ENCODE measurements around the gene PLXNA2.

The PLXNA2 gene

DNA sequence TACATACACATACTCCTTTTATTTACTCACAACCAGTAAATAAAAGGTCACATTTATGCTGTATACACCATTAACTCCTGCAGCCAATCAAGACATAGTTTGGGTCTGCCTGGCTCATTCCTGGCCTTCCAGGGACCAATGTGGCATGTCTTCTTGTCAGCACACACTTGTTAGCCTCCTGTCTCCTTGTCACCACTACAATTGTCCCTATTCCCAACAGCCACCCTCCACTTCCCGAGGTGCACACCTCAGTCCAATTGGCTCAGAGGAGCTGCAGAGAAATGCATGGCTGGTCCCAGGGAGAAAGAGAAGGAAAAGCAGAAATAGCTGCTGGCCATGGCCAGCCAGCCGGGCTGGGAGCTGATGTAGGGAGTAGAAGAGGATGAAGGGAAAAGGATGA is 116.9 kb downstream of the PLXNA2 start:
- DNase-seq (ENCODE audit: insufficient read length, low spot score) (no peak), FAIRE-seq (no peak)
- TF ChIP-seq POLR2A (IDR thresholded peaks at IDR 0.05; ENCODE audit: low read depth, low read length) (no peak), TAF1 (IDR thresholded peaks at IDR 0.05; ENCODE audit: low read depth, low read length) (no peak), POU2F2 (IDR thresholded peaks at IDR 0.05; ENCODE audit: low read depth, low read length) (no peak), PAX5 (IDR thresholded peaks at IDR 0.05; ENCODE audit: insufficient read depth, low read length, severe bottlenecking) (no peak), SPI1 (IDR thresholded peaks at IDR 0.05; ENCODE audit: low read depth, low read length) (no peak), POLR2AphosphoS5 (IDR thresholded peaks at IDR 0.05; ENCODE audit: low read depth, low read length) (no peak)

- TF ChIP-seq POLR2AphosphoS5 (IDR thresholded peaks at IDR 0.05; ENCODE audit: low read depth, low read length) (no peak), SPI1 (IDR thresholded peaks at IDR 0.05; ENCODE audit: low read depth, low read length) (no peak), POU2F2 (IDR thresholded peaks at IDR 0.05; ENCODE audit: low read depth, low read length) (no peak), POLR2A (IDR thresholded peaks at IDR 0.05; ENCODE audit: low read depth, low read length) (no peak), TAF1 (IDR thresholded peaks at IDR 0.05; ENCODE audit: low read depth, low read length) (no peak), PAX5 (IDR thresholded peaks at IDR 0.05; ENCODE audit: insufficient read depth, low read length, severe bottlenecking) (no peak)
- FAIRE-seq (no peak), DNase-seq (ENCODE audit: insufficient read length, low spot score) (no peak)
Measured at GRCh38 chr1:208126108-208126507, 118.1 kb downstream of the PLXNA2 start.

GRCh38 chr1:208122612-208123358 is 121.4 kb downstream of the PLXNA2 start:
- DNase-seq (ENCODE audit: insufficient read length, low spot score) (no peak), FAIRE-seq (no peak)
- no peak for TF ChIP-seq TAF1 (IDR thresholded peaks at IDR 0.05; ENCODE audit: low read depth, low read length)
- TF ChIP-seq SPI1 (IDR thresholded peaks at IDR 0.05; ENCODE audit: low read depth, low read length): peak; percentile 30; the same call in 1 of the 2 replicates

DNA sequence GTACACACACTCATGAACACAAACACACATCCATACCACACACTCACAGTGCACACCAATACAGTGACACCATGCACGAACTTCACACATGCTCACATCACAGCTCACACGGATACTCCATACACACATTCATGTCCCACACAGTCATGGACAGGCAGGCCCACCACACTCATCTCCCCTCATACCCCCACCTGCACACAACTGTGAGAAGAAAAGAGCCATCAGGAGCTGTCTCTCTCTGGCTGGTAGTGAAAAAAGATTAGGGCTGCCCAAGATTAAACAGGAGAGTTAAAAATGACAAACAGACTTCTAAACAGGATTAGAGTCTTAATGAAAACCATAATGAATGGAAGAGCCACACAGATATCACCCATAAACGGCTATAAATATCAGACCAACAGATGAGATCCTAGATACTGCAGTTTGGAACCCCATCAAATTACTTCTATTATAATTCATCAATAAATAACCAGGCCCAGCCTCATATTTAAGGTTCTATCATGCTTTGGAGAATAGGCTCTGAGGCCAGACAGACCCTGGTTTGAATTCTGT is 122.3 kb downstream of the PLXNA2 start:
- TF ChIP-seq POLR2AphosphoS5 (IDR thresholded peaks at IDR 0.05; ENCODE audit: low read depth, low read length) (no peak), POLR2A (IDR thresholded peaks at IDR 0.05; ENCODE audit: low read depth, low read length) (no peak), PAX5 (IDR thresholded peaks at IDR 0.05; ENCODE audit: insufficient read depth, low read length, severe bottlenecking) (no peak), POU2F2 (IDR thresholded peaks at IDR 0.05; ENCODE audit: low read depth, low read length) (no peak), SPI1 (IDR thresholded peaks at IDR 0.05; ENCODE audit: low read depth, low read length) (no peak), TAF1 (IDR thresholded peaks at IDR 0.05; ENCODE audit: low read depth, low read length) (no peak)
- no peak for DNase-seq (ENCODE audit: insufficient read length, low spot score)
- FAIRE-seq: no peak

GRCh38 chr1:208120431-208120790 is 123.8 kb downstream of the PLXNA2 start:
- FAIRE-seq: no peak
- TF ChIP-seq SPI1 (IDR thresholded peaks at IDR 0.05; ENCODE audit: low read depth, low read length) (no peak), POU2F2 (IDR thresholded peaks at IDR 0.05; ENCODE audit: low read depth, low read length) (no peak), POLR2AphosphoS5 (IDR thresholded peaks at IDR 0.05; ENCODE audit: low read depth, low read length) (no peak), PAX5 (IDR thresholded peaks at IDR 0.05; ENCODE audit: insufficient read depth, low read length, severe bottlenecking) (no peak), POLR2A (IDR thresholded peaks at IDR 0.05; ENCODE audit: low read depth, low read length) (no peak), TAF1 (IDR thresholded peaks at IDR 0.05; ENCODE audit: low read depth, low read length) (no peak)
- DNase-seq (ENCODE audit: insufficient read length, low spot score): no peak

DNA sequence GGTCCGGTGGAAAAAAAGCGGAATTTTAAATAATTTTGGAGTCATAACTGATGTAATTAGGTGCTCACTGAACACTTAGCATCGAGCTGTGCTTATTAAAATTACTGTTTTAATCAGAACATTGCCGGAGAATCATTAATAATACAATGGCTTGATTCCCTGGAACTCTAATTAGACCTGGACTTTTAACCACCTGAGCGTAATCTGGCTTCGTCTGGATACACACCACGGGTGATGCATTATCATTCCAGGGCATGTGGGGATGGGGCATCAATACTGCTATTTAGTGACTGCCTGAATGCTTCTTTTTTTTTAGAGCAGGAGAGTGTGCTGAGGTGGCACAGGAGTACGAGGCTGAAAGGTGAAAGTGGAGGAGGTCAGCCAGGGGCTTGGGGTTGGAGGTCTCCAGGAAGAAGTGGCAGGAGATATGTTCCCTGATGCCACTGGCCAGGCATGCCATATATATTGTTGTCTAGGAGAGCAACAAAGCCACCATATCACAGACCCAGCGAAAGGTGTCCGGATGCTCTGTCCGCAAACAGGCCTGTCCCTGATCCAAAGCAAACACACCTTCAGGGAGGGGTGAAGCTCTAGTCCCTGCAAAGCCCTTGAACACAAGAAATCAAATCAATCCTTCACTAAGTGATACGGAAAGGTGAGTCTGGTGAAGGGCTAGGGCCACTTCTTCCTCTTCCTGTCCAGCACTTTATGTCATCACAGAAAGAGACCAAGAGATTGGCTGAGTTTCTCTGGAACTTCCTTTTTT is 125.2 kb downstream of the PLXNA2 start:
- TF ChIP-seq POLR2A (IDR thresholded peaks at IDR 0.05; ENCODE audit: low read depth, low read length): no peak
- no peak for TF ChIP-seq TAF1 (IDR thresholded peaks at IDR 0.05; ENCODE audit: low read depth, low read length)
- no peak for TF ChIP-seq PAX5 (IDR thresholded peaks at IDR 0.05; ENCODE audit: insufficient read depth, low read length, severe bottlenecking)
- TF ChIP-seq POLR2AphosphoS5 (IDR thresholded peaks at IDR 0.05; ENCODE audit: low read depth, low read length): no peak
- TF ChIP-seq SPI1 (IDR thresholded peaks at IDR 0.05; ENCODE audit: low read depth, low read length): no peak
- TF ChIP-seq POU2F2 (IDR thresholded peaks at IDR 0.05; ENCODE audit: low read depth, low read length): no peak
- FAIRE-seq (no peak), DNase-seq (ENCODE audit: insufficient read length, low spot score) (no peak)

- TF ChIP-seq SPI1 (IDR thresholded peaks at IDR 0.05; ENCODE audit: low read depth, low read length) (no peak), POLR2AphosphoS5 (IDR thresholded peaks at IDR 0.05; ENCODE audit: low read depth, low read length) (no peak), TAF1 (IDR thresholded peaks at IDR 0.05; ENCODE audit: low read depth, low read length) (no peak), POU2F2 (IDR thresholded peaks at IDR 0.05; ENCODE audit: low read depth, low read length) (no peak), PAX5 (IDR thresholded peaks at IDR 0.05; ENCODE audit: insufficient read depth, low read length, severe bottlenecking) (no peak), POLR2A (IDR thresholded peaks at IDR 0.05; ENCODE audit: low read depth, low read length) (no peak)
- DNase-seq (ENCODE audit: insufficient read length, low spot score) (no peak), FAIRE-seq (no peak)
Measured at GRCh38 chr1:208118306-208118705, 125.9 kb downstream of the PLXNA2 start.

DNA sequence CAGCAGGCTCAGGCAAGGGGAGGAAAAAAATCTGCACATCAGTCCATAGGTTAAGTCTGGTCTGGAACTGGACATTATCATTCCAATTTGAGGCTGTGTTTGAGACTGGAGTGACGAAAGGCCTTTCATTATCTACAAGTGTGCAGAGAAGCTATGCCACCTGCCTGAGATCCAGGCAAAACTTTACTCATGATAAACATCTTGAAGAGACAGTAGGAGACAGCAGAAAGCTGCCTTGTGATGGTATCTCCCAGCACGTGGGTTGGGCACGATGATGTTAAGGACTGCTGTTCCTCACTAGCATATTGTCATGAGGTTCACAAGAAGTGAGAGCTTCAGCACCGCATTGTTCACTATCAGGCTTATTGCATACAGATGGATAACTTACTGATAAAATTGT is 126.4 kb downstream of the PLXNA2 start:
- TF ChIP-seq POU2F2 (IDR thresholded peaks at IDR 0.05; ENCODE audit: low read depth, low read length) (no peak), POLR2A (IDR thresholded peaks at IDR 0.05; ENCODE audit: low read depth, low read length) (no peak), POLR2AphosphoS5 (IDR thresholded peaks at IDR 0.05; ENCODE audit: low read depth, low read length) (no peak), PAX5 (IDR thresholded peaks at IDR 0.05; ENCODE audit: insufficient read depth, low read length, severe bottlenecking) (no peak), SPI1 (IDR thresholded peaks at IDR 0.05; ENCODE audit: low read depth, low read length) (no peak), TAF1 (IDR thresholded peaks at IDR 0.05; ENCODE audit: low read depth, low read length) (no peak)
- DNase-seq (ENCODE audit: insufficient read length, low spot score): no peak
- no peak for FAIRE-seq

- FAIRE-seq (no peak), DNase-seq (ENCODE audit: insufficient read length, low spot score) (no peak)
- TF ChIP-seq POLR2A (IDR thresholded peaks at IDR 0.05; ENCODE audit: low read depth, low read length) (no peak), SPI1 (IDR thresholded peaks at IDR 0.05; ENCODE audit: low read depth, low read length) (no peak), POLR2AphosphoS5 (IDR thresholded peaks at IDR 0.05; ENCODE audit: low read depth, low read length) (no peak), PAX5 (IDR thresholded peaks at IDR 0.05; ENCODE audit: insufficient read depth, low read length, severe bottlenecking) (no peak), TAF1 (IDR thresholded peaks at IDR 0.05; ENCODE audit: low read depth, low read length) (no peak), POU2F2 (IDR thresholded peaks at IDR 0.05; ENCODE audit: low read depth, low read length) (no peak)
Measured at GRCh38 chr1:208117409-208117808, 126.8 kb downstream of the PLXNA2 start.

All from GM12891 (cell line).